Peyer's patch (tissue), 4 donors: ENCODE results near the gene PDE6H.

ENCODE experiments used
- POLR2A ChIP-seq, 2 donors: fragments of 450-650 bp; IDR thresholded peaks; one replicate each; pipeline ENCODE4 v1.5.1; 2017; ENCODE audit warnings: antibody characterized with exemption in 2 of 2, mild to moderate bottlenecking in 2 of 2, moderate library complexity in 2 of 2
- TF ChIP-seq, protein P1 (sequence below), 6 experiments: fragments of 450-650 bp in 4 of 6; fragments of 200-600 bp in 2 of 6; sonication (generic) in 1 of 6; IDR thresholded peaks; one replicate each; pipeline ENCODE4 v1.5.1; 2017 to 2019; ENCODE audit warnings: antibody characterized with exemption in 6 of 6, mild to moderate bottlenecking in 3 of 6, moderate library complexity in 1 of 6

DNA sequence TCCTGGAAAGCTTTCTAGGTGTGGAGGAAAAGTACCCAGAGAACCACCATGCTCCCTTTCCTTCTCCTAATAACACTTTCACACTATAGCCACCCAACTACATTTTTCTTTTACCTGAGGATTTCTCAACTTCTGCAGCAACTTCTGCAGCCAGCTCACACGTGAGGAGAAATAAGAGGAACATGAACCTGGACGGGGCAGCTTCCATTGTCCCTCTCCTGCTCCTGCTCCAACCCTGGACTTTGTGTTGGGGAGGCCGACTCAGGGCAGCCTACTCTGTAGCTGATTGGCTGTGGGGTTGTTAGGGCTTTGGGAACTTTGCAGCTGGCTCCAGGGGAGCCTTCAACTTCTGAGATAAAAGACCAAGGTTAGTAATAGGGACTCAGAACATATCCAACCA is 34.5 kb upstream of the PDE6H start, which contains the start of gene ERP27:
- TF ChIP-seq, protein P1, sequence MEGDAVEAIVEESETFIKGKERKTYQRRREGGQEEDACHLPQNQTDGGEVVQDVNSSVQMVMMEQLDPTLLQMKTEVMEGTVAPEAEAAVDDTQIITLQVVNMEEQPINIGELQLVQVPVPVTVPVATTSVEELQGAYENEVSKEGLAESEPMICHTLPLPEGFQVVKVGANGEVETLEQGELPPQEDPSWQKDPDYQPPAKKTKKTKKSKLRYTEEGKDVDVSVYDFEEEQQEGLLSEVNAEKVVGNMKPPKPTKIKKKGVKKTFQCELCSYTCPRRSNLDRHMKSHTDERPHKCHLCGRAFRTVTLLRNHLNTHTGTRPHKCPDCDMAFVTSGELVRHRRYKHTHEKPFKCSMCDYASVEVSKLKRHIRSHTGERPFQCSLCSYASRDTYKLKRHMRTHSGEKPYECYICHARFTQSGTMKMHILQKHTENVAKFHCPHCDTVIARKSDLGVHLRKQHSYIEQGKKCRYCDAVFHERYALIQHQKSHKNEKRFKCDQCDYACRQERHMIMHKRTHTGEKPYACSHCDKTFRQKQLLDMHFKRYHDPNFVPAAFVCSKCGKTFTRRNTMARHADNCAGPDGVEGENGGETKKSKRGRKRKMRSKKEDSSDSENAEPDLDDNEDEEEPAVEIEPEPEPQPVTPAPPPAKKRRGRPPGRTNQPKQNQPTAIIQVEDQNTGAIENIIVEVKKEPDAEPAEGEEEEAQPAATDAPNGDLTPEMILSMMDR (IDR thresholded peaks at IDR 0.05): no peak
- TF ChIP-seq POLR2A (IDR thresholded peaks at IDR 0.05): no peak
